Hematopoietic multipotent progenitor cell treated with erythropoietin and hydrocortisone succinate and interleukin-3 and kit ligand, for 6 days (in vitro differentiated cells): ENCODE measurements around the gene CDK3.
A peak's percentile ranks its signal among the peaks of the same experiment; 100 is the strongest.
"Not testable (repeated sequence)": the region's sequence is repeated elsewhere in the genome, so short reads cannot be mapped to it uniquely, and the experiment has no call there.

Experiments
- DNase-seq: peaks from one replicate; pipeline ENCODE4 v3.0.0-alpha.2; 2015

The CDK3 gene

DNA sequence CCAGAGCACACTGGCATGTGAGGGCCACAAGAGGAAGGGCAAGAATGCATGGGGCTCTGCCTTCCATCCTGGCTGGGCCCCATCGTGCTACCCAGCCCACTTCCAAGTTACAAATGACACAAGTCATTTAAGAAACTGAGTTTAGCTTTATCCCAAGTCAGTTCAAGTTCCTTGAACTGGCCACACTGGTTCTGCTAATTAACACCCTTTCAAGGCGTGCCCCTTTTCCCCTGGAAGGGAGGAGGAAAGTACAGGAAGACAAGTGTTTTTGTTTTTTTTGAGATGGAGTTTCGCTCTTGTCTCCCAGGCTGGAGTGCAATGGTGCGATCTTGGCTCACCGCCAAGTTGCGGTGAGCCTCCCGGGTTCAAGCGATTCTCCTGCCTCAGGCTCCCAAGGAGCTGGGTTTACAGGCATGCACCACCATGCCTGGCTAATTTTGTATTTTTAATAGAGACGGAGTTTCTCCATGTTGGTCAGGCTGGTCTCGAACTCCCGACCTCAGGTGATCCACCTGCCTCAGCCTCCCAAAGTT, 43.9 kb downstream of the CDK3 start:
- DNase-seq: not testable (repeated sequence)

DNA sequence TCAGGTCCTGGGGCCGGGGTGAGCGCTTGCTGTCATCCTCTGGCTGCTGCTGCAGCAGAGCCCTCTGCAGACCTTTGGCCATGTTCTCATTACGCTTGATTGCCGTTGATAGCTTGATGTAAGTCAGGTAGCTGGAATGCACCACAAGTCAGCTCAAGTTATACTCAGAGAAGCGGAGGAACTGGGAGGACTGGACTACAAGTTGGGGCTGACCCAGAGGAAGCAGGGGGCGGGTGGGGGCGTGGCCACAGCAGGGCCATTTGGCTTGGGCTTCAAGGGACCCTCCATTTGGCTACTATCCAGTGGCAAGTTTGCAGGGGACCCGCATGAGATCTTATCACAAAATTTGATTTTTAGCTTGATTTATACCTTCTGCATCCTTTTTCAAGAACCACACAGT, 45.4 kb downstream of the CDK3 start:
- no peak for DNase-seq

DNA sequence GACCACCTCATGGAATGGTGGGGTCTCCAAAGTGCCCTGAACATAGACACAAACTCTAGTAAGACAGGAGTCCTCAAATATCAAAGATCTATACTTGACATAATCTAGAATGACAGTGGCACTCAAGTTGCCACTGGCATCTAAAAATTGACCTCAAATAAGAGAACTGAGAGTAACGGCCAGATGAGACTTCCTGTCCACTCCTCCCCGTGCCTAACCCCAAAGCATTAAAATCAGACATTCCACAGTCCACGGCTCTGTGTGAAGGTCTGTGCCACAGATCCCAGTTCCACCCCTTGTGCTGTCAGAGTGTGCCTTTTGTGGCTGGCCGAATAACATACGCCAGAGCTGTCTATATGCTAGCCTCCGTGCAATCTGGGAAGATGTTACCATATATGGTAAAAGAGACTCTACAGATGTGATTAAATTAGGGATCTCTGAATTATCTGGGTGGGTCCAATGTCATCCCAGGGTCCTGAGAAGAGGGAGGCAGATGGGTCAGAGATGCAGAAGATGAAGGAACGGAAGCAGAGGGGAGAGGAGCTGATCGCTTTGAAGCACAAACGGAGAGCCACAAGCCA, 47.5 kb downstream of the CDK3 start:
- no peak for DNase-seq

- DNase-seq: no peak
These were observed 48.1 kb downstream of the CDK3 start for GRCh38 chr17:76048711-76049110.

- DNase-seq: no peak
These were observed 48.6 kb downstream of the CDK3 start for GRCh38 chr17:76049239-76049638.

DNA sequence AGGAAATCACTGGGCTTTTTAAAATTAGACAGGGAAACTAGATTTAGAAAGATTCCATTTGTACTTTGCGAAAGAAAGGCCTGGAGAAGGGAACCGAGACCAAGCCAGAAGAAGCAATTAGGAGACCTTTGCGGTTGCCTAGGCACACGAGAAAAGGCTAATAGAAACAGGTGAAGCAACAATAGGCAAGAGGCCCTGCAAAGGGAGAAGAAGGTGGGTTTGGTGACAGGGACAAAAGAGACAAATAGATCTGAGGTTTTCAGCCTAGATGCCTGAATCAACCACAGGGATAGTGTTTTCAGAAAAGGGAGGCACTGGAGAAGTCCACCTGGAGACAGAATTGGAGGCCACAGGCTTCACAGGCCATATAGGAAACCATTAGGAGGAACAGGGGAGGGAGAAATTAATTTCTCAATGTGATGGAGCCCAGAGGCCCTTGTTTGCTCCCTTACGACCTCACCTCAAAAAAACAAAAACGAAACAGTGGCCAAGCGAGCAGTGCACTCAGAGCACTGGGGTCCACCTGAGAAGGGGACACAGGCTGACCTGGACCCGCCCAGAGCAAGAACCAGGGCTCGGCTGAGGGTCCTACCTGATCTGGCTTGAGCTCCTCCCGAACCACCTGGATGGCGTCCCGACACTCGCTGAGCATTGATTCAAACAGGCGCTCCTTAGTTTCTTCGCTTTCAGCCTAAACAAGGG, 49.3 kb downstream of the CDK3 start:
- DNase-seq: no peak

GRCh38 chr17:76050538-76051467, 50.1 kb downstream of the CDK3 start:
- DNase-seq: no peak

GRCh38 chr17:76051561-76051960, 50.9 kb downstream of the CDK3 start:
- no peak for DNase-seq

GRCh38 chr17:76053246-76054111, 52.8 kb downstream of the CDK3 start:
- DNase-seq: peak; percentile 45

GRCh38 chr17:76054112-76054476, 53.4 kb downstream of the CDK3 start:
- no peak for DNase-seq
